ENCODE data around the gene FKBP2.
A peak's percentile ranks its signal among the peaks of the same experiment; 100 is the strongest.
"Not testable (repeated sequence)": the region's sequence is repeated elsewhere in the genome, so short reads cannot be mapped to it uniquely, and the experiment has no call there.

The FKBP2 gene

DNA sequence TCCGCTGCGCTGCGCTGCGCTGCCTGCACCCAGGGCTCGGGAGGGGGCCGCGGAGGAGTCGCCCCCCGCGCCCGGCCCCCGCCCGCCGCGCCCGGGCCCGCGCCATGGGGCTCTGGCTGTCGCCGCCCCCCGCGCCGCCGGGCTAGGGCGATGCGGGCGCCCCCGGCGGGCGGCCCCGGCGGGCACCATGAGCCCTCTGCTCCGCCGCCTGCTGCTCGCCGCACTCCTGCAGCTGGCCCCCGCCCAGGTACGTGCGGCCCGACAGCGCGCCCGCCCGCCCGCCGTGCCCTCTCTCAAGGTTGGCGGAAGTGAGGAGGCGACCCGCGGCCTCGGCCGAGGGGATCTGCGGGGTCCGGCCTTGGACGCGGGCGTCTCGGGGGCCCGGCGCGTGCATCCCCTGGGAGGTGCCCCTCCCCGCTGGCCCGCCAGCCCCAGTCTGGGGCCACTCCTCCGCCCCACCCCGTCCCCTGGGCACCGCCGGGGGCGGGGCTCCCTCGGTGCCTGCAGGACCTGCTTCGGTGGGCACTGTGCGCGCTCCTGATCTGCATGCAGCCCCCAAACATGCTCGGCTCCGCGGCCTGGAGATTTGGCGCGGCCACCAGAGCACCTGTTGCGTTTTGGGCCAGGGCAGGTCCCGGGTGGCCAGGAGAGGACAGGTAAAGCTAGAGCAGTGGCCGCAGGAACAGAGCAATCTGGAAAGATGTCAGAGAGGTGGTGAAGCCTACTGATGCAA is 6.1 kb upstream of the FKBP2 start:
- no peak for DNase-seq

DNA sequence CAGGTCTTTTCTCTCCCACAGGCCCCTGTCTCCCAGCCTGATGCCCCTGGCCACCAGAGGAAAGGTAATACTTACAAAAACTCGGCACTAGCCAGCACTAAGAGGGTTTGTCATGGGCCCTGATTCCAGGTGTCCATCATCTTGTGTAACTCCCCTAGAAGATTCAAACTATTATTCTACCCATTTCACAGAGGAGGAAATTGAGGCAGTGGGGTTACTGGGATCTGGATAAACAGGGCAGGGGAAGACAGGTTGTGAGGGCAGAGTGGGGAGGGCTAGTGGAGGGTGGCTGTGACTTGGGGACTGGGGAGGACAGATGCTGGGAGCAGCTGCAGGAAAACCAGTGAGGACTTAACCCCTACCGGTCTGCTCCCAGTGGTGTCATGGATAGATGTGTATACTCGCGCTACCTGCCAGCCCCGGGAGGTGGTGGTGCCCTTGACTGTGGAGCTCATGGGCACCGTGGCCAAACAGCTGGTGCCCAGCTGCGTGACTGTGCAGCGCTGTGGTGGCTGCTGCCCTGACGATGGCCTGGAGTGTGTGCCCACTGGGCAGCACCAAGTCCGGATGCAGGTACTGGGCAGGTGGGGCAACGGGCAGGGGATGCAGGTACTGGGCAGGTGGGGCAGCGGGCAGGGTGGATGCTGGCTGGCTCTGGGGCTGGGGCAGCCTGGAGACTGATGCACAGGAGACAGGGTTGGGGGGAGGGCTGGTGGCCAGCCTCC is 5.3 kb upstream of the FKBP2 start:
- DNase-seq, result no peak

DNA sequence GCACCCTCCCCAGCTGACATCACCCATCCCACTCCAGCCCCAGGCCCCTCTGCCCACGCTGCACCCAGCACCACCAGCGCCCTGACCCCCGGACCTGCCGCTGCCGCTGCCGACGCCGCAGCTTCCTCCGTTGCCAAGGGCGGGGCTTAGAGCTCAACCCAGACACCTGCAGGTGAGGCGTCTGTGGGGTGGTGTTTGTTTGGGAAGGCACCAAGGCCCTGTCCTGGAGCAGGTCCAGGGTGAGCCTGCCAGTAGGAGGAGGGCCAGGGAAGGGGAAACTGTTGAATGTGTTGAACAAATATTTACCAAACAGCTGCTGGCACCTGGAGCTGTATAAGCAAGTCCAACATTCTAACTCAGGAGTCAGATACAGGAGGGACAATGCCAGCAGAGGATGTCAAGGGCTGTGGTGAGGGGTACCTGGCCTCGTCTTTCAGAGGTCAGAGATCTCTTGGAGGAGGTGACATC is 3.4 kb upstream of the FKBP2 start:
- DNase-seq, result no peak

DNA sequence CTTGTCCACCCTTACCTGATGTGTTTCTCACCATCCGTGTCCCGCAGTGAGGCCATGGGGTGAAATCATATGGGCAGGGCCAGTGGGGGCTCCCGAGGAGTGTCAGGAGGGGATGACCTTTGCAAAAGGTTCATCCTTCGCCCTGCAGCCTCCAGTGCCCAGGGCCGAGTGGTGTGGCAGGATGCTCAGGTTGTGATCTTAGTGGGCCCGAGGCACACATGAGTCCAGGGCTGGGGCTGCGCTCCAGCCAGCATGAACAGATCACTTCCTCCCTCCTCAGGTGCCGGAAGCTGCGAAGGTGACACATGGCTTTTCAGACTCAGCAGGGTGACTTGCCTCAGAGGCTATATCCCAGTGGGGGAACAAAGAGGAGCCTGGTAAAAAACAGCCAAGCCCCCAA is 2.8 kb upstream of the FKBP2 start:
- no peak for DNase-seq

DNA sequence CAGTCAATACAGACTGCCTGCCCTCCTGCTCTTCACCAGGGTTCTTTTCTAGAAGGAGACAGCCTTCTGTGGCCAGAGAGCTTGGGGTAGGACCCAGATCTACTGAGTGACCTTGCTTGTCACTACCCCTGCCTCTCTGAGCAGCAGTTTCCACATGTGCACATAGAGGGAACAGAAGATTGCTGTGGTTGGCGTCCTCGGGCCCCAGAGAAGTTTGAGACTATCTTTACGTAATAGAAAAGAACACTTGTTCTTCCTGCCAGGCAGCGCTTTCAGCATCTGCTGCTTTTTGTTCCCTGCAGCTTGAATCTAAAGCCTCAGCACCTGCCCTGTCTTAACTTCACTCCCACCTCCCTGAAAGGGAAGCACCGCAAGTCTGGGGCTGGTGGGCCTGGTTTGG is 1.9 kb upstream of the FKBP2 start:
- no peak for DNase-seq

DNA sequence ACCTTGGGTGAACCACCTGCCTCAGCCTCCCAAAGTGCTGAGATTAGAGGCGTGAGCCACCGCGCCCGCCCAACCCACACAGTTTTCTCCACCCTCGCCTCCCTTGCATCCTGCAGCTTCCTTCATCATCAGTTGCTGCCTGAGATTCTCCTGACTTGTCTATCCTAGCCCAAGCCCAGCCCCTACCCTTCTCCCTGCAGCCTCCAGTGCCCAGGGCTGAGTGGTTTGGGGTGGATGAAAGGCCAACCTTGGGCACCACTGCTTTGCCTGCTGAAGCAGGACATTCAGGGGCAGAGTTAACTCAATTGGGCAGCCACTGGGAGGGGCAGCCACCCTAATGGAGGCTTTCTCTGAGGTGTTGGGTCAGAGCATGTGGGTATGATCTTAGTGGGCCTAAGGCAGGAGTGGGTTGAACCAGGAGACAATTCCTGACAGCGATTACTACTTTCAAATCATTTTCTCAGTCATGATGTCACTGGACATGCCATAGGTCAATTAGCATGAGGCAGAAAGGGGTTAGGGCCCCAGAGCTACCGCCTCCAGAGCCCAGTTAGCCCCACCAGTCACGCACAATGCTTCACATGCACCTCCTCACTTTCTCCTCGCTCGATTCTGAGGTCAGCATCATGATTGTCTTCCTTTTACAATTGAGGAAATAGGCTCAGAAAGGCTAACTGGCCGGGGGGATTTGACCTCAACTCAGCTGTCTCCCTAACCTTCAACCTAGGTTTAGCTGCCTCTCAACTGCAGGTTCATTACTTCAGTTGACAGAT is 1.0 kb upstream of the FKBP2 start:
- no peak for DNase-seq

DNA sequence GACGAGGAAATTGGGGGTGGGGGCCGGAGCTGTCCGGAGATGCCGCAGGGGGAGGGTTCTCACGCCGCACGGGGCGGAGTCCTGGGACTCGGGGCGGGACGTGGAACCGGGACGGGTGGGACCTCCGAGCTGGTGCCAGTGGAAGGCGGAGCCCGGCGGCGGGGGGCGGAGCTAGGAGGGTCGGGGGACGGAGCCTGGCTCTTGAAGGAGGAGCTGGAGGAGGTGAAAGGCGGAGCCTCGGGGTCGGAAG is 271 bp downstream of the FKBP2 start:
- peak; percentile 99 for DNase-seq

DNA sequence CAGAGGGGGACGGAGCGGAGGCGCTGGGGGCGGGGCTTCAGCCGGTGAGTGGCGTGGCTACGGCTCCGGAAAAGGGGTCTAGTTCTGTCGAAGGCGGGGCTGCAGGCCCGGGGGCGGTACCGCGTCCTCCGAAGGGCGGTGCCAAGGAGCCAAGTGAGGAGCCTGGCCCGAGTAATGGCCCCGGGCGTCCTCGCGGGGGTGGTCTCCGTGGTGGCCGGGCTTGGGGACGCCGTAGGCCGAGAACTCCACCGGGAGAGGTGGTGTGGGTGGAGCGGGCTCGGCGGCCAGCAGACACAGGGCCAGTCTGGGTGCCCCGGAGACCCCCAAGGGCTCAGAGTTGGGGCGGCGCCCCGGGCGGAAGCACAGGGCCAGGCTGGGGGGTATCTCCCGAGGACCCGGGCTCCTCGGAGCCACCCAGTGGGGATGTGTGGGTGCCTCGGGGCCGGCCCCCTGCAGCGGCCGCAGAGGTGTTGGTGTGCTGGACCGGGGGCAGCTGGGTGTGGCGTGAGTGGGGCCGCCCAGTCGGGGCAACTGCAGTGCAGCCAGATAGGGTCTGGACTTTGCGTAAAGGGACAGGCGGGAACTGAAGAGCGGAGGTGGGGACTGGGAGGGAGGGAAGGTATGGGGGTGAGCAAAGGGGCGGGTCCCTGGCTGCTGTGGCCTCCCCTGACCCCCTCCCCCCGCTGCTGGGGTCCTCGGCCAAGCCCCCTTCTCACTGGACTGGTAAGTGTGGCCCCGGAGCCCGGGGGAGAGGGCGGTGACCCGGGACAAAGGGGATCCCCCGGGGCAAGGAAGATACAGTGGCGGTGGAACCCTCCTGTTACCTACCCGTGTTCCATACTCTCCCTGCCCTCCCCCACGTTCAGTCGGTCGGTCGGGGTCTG is 838 bp downstream of the FKBP2 start:
- DNase-seq, result no peak

DNA sequence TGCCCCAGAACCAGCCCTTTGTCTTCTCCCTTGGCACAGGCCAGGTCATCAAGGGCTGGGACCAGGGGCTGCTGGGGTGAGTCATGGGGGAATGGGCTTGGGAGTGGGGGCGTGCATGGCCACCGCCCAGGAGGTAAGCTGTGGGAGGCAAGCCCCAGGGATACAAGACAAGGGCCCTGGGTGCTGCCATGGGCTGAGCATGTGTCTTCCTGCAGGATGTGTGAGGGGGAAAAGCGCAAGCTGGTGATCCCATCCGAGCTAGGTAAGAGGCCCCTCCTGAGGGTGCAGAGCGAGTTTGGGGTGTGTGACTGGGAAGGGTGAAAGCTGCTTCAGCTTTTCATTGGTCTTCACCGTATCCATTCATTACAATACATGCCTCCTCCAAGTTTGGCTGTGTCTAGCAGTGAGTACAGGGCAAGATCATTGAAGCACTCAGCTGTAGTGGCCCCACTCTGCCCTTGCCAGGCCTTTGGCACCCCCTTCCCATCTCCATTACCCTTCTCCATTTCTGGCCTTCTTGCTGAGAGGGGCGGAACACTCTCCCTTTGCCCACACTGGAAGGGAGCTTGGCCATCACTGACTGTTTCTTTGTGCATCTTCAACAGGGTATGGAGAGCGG is 2.5 kb downstream of the FKBP2 start:
- DNase-seq, result no peak

DNA sequence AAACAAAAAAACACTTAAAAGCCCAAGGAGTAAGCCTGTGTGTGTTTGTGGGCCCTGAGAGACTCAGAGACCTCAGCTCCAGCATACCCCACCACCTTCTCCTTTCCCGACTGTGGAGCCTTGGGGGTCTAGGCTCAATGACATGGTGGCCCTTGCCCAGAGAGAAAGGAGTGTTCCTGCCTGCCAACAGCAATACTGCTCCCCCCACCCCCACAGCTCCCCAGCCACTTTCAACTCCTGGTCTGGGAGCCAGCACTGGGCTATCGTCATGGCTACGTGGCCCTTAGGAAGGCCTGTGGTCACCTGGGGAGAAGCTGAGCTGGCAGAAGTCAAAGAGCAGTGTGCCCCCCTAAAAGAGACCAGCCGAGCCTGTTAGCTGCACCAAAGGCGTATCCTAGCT is 3.2 kb downstream of the FKBP2 start:
- DNase-seq, result no peak

DNA sequence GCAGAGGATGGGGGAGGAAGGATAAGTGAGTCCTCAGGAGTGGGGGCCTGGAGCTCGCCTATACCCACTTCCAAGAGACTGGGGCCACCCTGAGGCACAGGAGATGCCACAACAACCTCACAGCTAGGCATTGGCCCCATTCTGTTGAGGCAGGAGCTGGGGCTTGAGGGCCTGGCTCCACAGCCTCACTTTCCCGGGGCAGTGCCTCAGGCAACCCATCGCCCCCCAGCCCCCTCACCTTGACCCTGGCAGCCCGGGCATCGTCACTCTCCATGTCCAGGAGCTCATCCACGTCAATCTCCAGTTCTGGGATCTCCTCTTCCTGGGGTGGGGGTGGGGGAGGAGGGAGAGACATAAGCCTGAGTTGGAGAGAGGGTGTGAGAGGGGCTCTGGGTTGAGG is 4.1 kb downstream of the FKBP2 start:
- DNase-seq, result no peak

DNA sequence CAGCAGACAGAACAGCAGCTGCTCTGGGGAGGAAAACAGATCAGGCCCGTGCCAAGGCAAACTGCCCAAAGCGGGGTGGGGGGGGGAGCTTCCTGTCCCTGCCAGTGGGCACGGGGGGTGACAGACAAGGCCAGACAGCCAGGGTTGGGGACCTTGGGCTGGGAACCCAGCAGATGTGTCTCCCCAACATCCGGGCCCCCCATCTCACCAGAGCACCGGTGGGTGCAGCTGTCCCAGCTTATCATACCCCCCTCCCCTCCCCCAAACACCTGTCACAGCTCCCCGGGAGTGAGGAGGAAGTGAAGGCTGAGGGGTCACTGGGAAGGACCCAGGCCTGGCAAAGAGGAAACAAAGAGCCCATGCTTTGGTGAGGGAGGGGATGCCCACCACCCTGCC is 4.5 kb downstream of the FKBP2 start:
- no peak for DNase-seq

DNA sequence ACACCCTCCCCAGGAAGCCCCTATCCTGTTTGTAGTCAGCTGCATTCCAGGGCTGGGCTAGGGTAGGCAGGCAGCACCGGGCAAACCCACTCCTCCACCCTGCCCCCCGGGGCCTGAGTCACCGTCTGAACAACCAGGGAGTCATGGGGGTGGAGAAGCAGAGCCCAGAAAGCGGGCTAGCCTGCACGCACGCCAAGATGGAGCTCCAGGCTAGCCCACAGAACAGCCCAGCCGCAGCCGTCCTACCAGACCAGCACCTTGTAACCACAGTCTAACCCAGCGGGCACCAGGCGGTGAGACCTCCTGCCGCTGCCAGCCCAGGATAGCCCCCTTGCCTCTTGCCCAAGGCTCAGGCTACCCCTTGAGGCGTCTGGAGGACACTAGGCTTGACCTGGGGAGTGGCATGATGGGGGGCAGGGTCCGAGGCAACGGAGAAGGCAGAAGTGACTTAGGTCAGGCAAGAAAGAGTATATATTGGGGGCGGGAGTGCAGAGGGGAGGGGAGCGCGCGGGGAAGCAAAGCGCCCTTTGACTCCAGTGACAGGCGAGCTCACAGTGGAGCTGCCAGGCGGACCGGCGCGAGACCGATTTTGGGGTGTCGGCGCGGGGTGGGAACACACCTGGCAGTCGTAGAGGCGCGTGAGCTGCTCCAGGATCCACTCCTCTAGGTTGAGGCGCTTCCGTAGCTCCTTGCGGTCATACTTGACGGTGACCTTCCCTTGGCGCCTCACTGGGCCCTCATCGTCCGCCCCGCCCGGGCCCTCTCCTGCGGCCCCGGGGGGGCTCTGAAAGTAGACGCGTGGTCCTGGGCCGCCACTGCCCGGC is 5.1 kb downstream of the FKBP2 start:
- peak; percentile 94 for DNase-seq

DNA sequence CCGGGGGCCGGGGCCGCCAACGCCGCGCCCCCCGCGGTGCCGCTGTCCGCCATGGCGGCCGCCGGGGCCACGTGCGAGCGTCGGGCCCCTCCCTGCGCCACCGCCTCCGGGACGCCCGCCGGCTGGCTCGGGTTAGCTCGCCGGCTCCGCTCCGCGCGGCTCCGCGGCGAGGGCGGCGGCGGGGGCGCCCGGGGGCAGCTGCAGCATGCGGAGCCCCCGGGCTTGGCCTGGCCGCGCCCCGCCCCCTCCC is 5.7 kb downstream of the FKBP2 start:
- DNase-seq, result not testable (repeated sequence)

DNA sequence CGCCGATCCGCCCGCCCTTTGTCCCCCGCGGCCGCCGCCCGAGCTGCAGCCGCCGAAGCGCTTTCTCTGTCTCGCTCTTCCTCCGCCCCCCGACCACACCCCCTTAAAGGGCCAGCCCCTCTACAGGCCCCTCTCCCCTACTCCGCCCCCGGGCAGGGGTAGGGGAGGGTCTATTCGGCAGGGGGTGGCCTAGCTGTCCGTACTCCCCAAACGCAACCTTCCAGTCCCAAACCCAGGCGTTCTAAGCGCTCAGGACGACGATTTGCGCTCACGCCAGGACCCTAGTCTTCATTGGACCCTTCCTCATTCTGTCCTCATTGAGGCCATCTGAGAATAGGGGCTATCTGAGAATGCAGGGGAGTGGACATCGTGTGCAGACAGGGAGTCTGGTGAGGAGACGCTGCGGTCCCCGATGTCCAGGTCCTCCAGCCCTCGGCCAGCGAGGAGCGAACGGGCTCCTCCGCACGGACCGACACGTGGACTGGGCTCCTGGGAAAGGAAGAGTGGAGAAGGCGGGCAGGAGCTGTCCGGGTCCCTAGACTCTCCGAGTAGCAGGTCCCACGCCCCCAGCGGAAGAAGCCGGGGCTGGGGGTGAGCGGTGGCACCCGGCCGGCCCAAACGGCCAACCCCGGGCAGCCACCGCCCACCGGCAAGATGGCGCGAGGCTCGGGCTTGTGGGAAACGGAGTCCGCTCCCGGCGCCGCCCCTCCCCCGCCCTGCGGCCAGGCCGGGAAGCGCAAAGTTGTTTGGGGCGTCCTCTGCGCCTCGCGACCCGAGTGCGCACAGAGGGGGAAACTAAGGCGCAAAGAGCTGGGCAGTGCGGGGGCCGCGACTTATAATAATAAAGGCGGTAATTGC is 6.2 kb downstream of the FKBP2 start, which contains the start of gene PPP1R14B:
Gene PPP1R14B, minus strand, starts transcription at position 73 of the 858 bp plus-strand sequence. CDS start 270 bp downstream, outside the sequence.
- peak; percentile 87 for DNase-seq

DNA sequence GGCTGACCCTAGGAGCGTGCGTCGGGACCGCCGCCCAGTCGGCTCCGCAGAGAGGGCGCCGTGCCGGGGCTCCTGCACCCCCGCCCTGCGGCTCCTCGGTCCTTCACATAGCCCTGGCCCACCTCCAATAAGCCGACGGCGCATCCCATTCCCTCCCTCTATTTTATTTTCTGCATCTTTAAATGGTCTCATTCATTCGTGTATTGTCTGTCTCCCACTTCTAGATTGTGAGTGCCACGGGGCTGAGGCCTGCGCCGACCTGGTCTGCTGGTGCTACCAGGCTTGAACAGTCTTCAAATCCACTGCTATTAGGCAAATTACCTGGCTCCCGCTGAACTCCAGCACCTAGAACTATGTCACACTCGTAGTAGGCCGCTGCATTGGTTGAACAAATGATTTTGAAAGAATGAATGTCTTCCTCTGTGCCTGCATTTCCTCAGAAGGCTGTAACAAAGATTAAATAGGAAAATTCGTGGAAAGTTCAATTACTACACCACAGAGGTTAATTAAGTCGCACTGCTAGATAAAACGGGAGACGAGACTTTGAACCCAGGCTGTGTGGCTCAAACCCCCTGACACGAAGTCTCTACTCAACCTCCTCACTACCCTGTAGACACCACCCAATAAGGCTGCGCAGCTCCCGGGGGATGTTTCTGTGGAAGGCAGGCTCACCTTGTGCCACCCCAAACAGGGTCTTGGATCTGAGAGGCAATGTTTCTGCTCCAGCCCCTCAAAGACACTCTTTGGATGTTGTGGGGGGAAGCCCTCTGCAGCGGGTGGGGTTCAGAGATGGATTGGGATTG is 7.0 kb downstream of the FKBP2 start:
- DNase-seq, result no peak

DNA sequence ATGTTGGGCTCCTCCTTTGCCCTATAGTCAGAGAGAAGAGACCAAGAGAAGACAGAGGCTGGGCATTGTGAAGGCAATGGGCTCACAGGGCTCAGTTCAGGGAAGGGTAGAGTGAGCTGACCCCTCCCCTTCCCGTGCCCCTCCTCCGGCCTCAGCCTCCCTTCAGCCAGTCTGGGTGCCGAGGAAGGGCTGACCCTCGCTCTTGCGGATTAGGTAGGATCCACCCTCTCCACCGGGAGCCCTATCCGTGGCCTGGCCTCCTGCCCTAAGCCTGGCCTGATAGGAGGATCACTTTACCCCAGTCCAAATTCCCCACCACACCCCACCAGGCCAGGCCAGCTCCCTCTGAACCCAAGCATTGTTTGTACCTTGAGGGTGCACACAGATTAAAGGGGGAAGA is 7.7 kb downstream of the FKBP2 start:
- no peak for DNase-seq

DNA sequence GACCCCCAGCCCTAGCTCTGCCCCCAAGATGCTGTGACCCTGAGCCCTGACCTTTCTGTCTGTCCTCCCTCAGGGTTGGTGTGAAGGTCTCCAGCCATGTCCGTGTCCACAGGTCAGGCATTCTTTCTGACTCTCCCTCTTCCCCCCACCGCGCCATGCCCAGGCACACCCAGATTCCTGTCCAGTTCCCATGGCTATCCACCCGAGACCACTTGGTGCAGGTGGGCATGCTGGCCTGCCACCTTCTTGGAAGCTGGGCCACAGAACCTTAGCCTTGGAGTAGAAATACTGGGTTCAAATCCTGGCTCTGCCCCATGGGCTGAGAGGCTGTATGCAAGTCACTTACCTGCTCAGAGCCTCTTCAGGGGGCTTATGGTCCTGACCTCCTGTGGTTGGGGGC is 8.1 kb downstream of the FKBP2 start:
- no peak for DNase-seq

DNA sequence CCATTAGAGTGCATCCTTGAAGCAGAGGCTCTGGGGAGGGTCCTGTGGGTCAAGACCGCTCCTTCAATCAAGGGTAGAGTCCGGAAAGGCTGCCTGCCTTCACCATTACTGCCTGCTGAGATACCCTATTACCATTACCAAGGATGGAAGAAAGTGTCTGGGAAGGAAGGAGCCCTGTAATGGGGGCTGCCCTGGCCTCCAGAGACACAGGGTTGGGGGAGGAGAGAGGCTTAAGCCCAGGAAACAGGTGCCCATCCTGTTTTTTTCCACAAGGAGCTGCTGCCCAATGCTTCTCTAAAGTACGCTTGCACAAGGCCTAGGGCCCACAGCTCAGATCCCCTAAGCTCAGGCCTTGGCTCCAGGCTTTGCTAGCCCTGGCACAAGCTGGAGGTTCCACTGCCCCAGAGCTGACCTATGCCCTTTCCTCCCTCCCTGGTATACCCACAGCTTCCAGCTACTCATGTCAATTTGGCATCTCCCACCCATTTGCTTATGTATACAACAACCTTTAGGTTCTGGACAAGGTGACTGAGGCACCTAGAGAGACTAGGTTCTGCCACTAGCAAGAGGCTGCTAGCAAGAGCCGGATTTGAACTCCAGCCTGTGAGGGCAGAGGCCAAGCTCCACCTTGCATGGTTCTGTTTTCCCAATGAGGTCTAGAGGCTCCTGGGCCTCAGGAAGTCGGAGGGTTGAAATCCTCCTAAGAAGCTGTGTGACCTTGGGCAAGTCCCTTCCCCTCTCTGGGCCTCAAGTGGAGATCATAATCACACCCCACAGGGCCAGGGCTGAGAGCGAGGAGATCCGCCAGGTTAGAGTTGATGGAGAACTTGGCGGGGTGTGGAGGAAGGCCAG is 8.9 kb downstream of the FKBP2 start:
- DNase-seq, result no peak

Data from fibroblast of upper back skin (primary cell).